ENCODE measurements around the gene MAPKAP1.

MAPKAP1 gene

GRCh38 chr9:125428902-125429467 lies 278.0 kb downstream of the MAPKAP1 start:
- TF ChIP-seq TCF4 (CRISPR knock-in tag; IDR thresholded peaks at IDR 0.05; ENCODE audit: borderline replicate concordance): peak; percentile 74; the same call in 1 of the 2 replicates
- TF ChIP-seq TSHZ2 (CRISPR knock-in tag; IDR thresholded peaks at IDR 0.05): no peak
- ATAC-seq: no peak

DNA sequence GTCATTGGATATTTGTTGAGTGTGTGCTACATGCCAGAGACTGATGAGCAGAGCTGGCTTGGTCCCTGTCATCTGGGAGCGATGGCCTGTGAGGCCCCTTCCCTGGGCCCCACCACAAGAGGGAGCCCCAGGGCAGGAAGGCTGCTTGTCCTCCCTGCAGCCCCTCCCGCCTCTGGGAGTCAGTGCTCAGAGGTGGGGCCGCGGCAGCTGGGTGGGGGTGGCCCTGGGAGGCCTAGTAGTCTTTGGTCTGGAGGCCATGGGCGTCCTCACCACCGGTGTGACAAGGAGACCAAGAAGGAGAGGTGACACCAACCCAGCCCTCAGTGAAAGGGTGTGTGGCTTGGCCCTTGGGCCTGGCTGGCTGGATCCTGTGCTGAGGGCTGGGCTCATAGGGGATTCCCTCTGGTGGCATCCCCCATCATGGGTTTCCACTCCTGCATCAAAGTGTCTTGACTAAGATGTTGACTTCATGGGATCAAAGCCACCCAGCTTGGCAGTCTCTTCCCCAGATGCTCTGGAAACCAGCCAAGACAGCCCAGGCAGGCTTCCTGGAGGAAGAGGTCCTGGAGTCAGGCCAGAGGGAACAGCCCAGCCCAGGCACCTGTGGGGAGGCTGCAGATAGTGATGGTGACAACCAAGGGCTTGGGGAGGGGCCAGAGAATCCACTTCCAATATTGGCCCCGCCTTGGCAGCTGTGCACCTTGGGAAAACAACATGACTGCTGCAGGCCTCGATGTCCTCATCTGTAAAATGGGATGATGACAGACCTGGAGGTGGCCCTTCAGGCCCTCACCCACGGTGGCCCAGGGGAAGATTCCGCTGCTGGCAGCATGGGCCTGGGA lies 278.7 kb downstream of the MAPKAP1 start:
- peak; percentile 35 for ATAC-seq
- TF ChIP-seq TOX (CRISPR knock-in tag; IDR thresholded peaks at IDR 0.05; ENCODE audit: borderline replicate concordance): no peak
- TF ChIP-seq RARB (CRISPR knock-in tag; IDR thresholded peaks at IDR 0.05): no peak
- no peak for TF ChIP-seq CREB5 (CRISPR knock-in tag; IDR thresholded peaks at IDR 0.05; ENCODE audit: low read depth)
- TF ChIP-seq ZNF8 (CRISPR knock-in tag; IDR thresholded peaks at IDR 0.05): no peak
- no peak for TF ChIP-seq ZC3H10 (CRISPR knock-in tag; IDR thresholded peaks at IDR 0.05)
- no peak for TF ChIP-seq ZNF565 (CRISPR knock-in tag; conservative IDR thresholded peaks at IDR 0.05; ENCODE audit: low read depth)
- TF ChIP-seq SNAI2 (CRISPR knock-in tag; IDR thresholded peaks at IDR 0.05): no peak
- TF ChIP-seq GLIS3 (CRISPR knock-in tag; IDR thresholded peaks at IDR 0.05): no peak
- TF ChIP-seq ZNF70 (CRISPR knock-in tag; IDR thresholded peaks at IDR 0.05): no peak

- TF ChIP-seq TSHZ2 (CRISPR knock-in tag; IDR thresholded peaks at IDR 0.05) (no peak), ZNF565 (CRISPR knock-in tag; conservative IDR thresholded peaks at IDR 0.05; ENCODE audit: low read depth) (no peak), ARNTL (CRISPR knock-in tag; IDR thresholded peaks at IDR 0.05; ENCODE audit: borderline replicate concordance, low read depth) (no peak), SNAI2 (CRISPR knock-in tag; IDR thresholded peaks at IDR 0.05) (no peak), CSDC2 (CRISPR knock-in tag; IDR thresholded peaks at IDR 0.05) (no peak), ZNF8 (CRISPR knock-in tag; IDR thresholded peaks at IDR 0.05) (no peak), ISL1 (CRISPR knock-in tag; IDR thresholded peaks at IDR 0.05) (no peak), ZC3H10 (CRISPR knock-in tag; IDR thresholded peaks at IDR 0.05) (no peak), ZFP30 (CRISPR knock-in tag; IDR thresholded peaks at IDR 0.05) (no peak), TCF4 (CRISPR knock-in tag; IDR thresholded peaks at IDR 0.05; ENCODE audit: borderline replicate concordance) (no peak), CREB5 (CRISPR knock-in tag; IDR thresholded peaks at IDR 0.05; ENCODE audit: low read depth) (no peak), ZFP3 (CRISPR knock-in tag; IDR thresholded peaks at IDR 0.05) (no peak), BACH2 (CRISPR knock-in tag; IDR thresholded peaks at IDR 0.05; ENCODE audit: borderline replicate concordance) (no peak), POU6F1 (CRISPR knock-in tag; IDR thresholded peaks at IDR 0.05; ENCODE audit: borderline replicate concordance, low read depth) (no peak), OSR1 (CRISPR knock-in tag; IDR thresholded peaks at IDR 0.05) (no peak), ESRRG (CRISPR knock-in tag; IDR thresholded peaks at IDR 0.05) (no peak)
- TF ChIP-seq, protein P1, sequence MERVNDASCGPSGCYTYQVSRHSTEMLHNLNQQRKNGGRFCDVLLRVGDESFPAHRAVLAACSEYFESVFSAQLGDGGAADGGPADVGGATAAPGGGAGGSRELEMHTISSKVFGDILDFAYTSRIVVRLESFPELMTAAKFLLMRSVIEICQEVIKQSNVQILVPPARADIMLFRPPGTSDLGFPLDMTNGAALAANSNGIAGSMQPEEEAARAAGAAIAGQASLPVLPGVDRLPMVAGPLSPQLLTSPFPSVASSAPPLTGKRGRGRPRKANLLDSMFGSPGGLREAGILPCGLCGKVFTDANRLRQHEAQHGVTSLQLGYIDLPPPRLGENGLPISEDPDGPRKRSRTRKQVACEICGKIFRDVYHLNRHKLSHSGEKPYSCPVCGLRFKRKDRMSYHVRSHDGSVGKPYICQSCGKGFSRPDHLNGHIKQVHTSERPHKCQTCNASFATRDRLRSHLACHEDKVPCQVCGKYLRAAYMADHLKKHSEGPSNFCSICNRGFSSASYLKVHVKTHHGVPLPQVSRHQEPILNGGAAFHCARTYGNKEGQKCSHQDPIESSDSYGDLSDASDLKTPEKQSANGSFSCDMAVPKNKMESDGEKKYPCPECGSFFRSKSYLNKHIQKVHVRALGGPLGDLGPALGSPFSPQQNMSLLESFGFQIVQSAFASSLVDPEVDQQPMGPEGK (CRISPR knock-in tag; IDR thresholded peaks at IDR 0.05; ENCODE audit: borderline replicate concordance): no peak
- TF ChIP-seq, protein P2, sequence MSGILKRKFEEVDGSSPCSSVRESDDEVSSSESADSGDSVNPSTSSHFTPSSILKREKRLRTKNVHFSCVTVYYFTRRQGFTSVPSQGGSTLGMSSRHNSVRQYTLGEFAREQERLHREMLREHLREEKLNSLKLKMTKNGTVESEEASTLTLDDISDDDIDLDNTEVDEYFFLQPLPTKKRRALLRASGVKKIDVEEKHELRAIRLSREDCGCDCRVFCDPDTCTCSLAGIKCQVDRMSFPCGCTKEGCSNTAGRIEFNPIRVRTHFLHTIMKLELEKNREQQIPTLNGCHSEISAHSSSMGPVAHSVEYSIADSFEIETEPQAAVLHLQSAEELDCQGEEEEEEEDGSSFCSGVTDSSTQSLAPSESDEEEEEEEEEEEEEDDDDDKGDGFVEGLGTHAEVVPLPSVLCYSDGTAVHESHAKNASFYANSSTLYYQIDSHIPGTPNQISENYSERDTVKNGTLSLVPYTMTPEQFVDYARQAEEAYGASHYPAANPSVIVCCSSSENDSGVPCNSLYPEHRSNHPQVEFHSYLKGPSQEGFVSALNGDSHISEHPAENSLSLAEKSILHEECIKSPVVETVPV (CRISPR knock-in tag; IDR thresholded peaks at IDR 0.05): no peak
- ATAC-seq: no peak
Measured at GRCh38 chr9:125427556-125427955, 279.5 kb downstream of the MAPKAP1 start.
